Measurements from ENCODE around the gene GOSR1. TPM values are rescaled to one million over a fixed set of nuclear protein-coding genes. Genes with fewer than 3 reads are reported as not detected.
"Not testable (repeated sequence)": the region's sequence is repeated elsewhere in the genome, so short reads cannot be mapped to it uniquely, and the experiment has no call there.

The GOSR1 gene
- total and polyA plus RNA-seq, 2 donors (not counting 1 experiment from before 2014, with no cell fraction given) = 28.6 to 44.7 TPM

- Histone ChIP-seq H3K27me3 (ENCODE audit: control insufficient read depth, insufficient read depth, low read length) (peaks cover 5% of the 10 kb centered on the region), H3K4me2 (ENCODE audit: extremely low read depth, insufficient read depth, low read length) (no peak overlapping the region), H3K4me3 (replicated peaks in 1 of 4; ENCODE audit: control extremely low read depth in 1 of 4, insufficient read depth in 1 of 4, low read depth in 3 of 4, low read length in 4 of 4) (no peak overlapping the region), H3K9me3 (ENCODE audit: control insufficient read depth, insufficient read depth, low read depth, low read length) (no peaks in the 10 kb centered on the region), H3K79me2 (ENCODE audit: control insufficient read depth, insufficient read depth, low read length) (no peaks in the 10 kb centered on the region), H2AFZ (ENCODE audit: low read length) (no peak overlapping the region), H4K20me1 (ENCODE audit: control insufficient read depth, extremely low read depth, insufficient read depth, low read length) (no peaks in the 10 kb centered on the region), H3K36me3 (ENCODE audit: control insufficient read depth, insufficient read depth, low read length) (no peaks in the 10 kb centered on the region), H3K9ac (ENCODE audit: insufficient read depth, low read length) (no peak overlapping the region), H3K27ac (ENCODE audit: insufficient read depth, low read length) (no peak overlapping the region), H3K4me1 (ENCODE audit: control insufficient read depth, extremely low read depth, insufficient read depth, low read length) (no peaks in the 10 kb centered on the region)
- DNase-seq (ENCODE audit: low read depth in 2 of 2) = no peak
- no peak for TF ChIP-seq CTCF (conservative IDR thresholded peaks at IDR 0.05 in 1 of 2, IDR thresholded peaks at IDR 0.05 in 1 of 2; ENCODE audit: low read depth in 1 of 2, low read length in 2 of 2)
- no peak for TF ChIP-seq EZH2 (IDR thresholded peaks at IDR 0.05; ENCODE audit: low read length, missing control alignments)
Measured at GRCh38 chr17:30570191-30570590, 93.0 kb downstream of the GOSR1 start.

- peaks cover 5% of the 10 kb centered on the region for H3K27me3 ChIP-seq (ENCODE audit: control insufficient read depth, insufficient read depth, low read length)
- no peak overlapping the region for H3K4me2 ChIP-seq (ENCODE audit: extremely low read depth, insufficient read depth, low read length)
- TF ChIP-seq EZH2 (IDR thresholded peaks at IDR 0.05; ENCODE audit: low read length, missing control alignments) (no peak), CTCF (conservative IDR thresholded peaks at IDR 0.05 in 1 of 2, IDR thresholded peaks at IDR 0.05 in 1 of 2; ENCODE audit: low read depth in 1 of 2, low read length in 2 of 2) (no peak)
- H3K9me3 ChIP-seq (ENCODE audit: control insufficient read depth, insufficient read depth, low read depth, low read length) = no peaks in the 10 kb centered on the region
- H3K36me3 ChIP-seq (ENCODE audit: control insufficient read depth, insufficient read depth, low read length) = no peaks in the 10 kb centered on the region
- no peaks in the 10 kb centered on the region for H3K79me2 ChIP-seq (ENCODE audit: control insufficient read depth, insufficient read depth, low read length)
- no peaks in the 10 kb centered on the region for H4K20me1 ChIP-seq (ENCODE audit: control insufficient read depth, extremely low read depth, insufficient read depth, low read length)
- no peak overlapping the region for H3K4me3 ChIP-seq (replicated peaks in 1 of 4; ENCODE audit: control extremely low read depth in 1 of 4, insufficient read depth in 1 of 4, low read depth in 3 of 4, low read length in 4 of 4)
- H3K27ac ChIP-seq (ENCODE audit: insufficient read depth, low read length) = no peak overlapping the region
- H2AFZ ChIP-seq (ENCODE audit: low read length) = no peak overlapping the region
- H3K9ac ChIP-seq (ENCODE audit: insufficient read depth, low read length) = no peak overlapping the region
- DNase-seq (ENCODE audit: low read depth in 2 of 2) = no peak
- H3K4me1 ChIP-seq (ENCODE audit: control insufficient read depth, extremely low read depth, insufficient read depth, low read length) = no peaks in the 10 kb centered on the region
Measured at GRCh38 chr17:30570596-30571265, 93.5 kb downstream of the GOSR1 start.

- H3K27ac ChIP-seq (ENCODE audit: insufficient read depth, low read length) = not testable (repeated sequence)
Measured at GRCh38 chr17:30571404-30571803, 94.2 kb downstream of the GOSR1 start.

More at GRCh38 chr17:30571404-30571803, 94.2 kb downstream of the GOSR1 start:
- H3K36me3 ChIP-seq (ENCODE audit: control insufficient read depth, insufficient read depth, low read length); H4K20me1 ChIP-seq (ENCODE audit: control insufficient read depth, extremely low read depth, insufficient read depth, low read length); H3K9ac ChIP-seq (ENCODE audit: insufficient read depth, low read length); H3K9me3 ChIP-seq (ENCODE audit: control insufficient read depth, insufficient read depth, low read depth, low read length); H3K4me2 ChIP-seq (ENCODE audit: extremely low read depth, insufficient read depth, low read length); H2AFZ ChIP-seq (ENCODE audit: low read length); DNase-seq (ENCODE audit: low read depth in 2 of 2); H3K4me3 ChIP-seq (replicated peaks in 1 of 4; ENCODE audit: control extremely low read depth in 1 of 4, insufficient read depth in 1 of 4, low read depth in 3 of 4, low read length in 4 of 4); H3K4me1 ChIP-seq (ENCODE audit: control insufficient read depth, extremely low read depth, insufficient read depth, low read length); H3K27me3 ChIP-seq (ENCODE audit: control insufficient read depth, insufficient read depth, low read length); H3K79me2 ChIP-seq (ENCODE audit: control insufficient read depth, insufficient read depth, low read length): not testable (repeated sequence)

Measured in fibroblast of lung (primary cell).